Left kidney (tissue), 2 donors: ENCODE results near the gene PRSS33. TPM values are rescaled to one million over a fixed set of nuclear protein-coding genes. Genes with fewer than 3 reads are reported as not detected.

ENCODE experiments used
- DNase-seq: peaks from one replicate; pipeline ENCODE4 v3.0.0-alpha.2; 2013
- polyA plus RNA-seq: library from polyadenylated mRNA; unstranded; fragments of 120-200 nt; gene quantifications from one replicate; pipeline ENCODE4 v1.2.1, GENCODE V29; 2013; ENCODE audit not compliant: insufficient read length

The PRSS33 gene
- polyA plus RNA-seq, 1 donor = 0.20 TPM

GRCh38 chr16:2777231-2777902, 10.0 kb downstream of the PRSS33 start, which contains the start of gene ELOB:
ELOB (minus strand) TSS chr16:2777280; CDS start chr16:2777239, 41 bp downstream.
- DNase-seq = peak; percentile 88

DNA sequence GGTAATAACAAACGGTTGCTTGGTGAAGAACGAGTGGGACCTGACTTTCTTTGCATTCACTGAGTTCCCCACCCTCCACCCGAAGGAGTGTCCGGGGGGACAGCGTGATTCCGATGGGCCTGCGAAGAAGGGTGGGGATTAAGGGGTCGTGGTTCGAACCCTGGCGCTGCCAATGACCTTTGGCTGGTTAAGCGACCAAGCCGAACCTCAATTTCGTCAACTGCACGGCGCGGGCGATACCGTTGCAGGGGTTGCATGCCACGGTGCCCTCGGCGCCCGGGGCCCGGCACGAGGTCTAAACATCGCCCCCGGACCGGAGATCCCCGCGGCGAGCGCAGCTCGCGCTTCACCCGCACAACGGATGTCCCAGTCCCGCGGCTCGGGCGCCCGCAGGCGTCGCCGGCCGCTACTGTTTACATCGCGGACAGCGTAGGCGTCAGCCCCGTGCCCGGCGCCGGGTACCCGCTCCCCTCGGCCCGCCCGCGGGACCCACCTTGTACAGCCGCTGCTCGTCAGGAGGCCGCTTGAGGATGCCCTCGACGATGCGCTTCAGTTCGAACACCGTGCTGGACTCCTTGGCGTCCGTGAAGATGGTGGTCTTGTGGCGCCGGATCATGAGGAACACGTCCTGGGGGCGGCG, 10.7 kb downstream of the PRSS33 start:
- DNase-seq = no peak

DNA sequence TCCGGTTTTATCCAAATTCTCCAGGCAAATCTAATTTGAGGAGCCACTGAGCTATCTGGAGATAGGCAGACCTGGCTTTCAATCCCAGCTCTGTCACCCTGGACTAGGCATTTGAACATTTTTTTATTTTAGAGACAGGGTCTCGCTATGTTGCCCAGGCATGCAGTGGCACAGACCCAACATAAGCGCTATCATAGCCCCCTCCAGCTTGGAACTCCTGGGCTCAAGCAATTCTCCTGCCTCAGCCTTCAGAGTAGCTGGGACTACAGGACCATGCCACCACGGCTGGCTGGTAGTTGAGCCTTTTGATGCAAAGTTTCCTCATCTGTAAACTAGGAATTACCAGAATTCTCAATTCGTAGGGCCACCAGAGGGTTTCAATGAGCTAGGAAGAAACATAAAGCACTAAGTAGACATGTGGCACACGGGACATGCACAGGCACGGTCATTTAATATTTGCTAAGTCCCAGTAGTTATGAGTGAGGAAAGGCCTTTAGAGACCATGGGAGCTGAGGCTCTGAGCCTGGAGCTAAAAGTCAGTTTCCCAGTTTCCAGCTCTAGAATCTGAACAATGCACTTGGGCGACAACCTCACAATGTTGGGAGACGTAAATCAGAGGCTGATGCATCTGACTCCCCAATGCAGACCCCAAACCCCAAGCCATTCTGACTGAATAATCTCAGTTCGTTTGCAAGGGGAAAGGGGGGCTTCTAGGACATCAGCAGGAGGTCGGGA, 11.4 kb downstream of the PRSS33 start:
- DNase-seq = no peak

DNA sequence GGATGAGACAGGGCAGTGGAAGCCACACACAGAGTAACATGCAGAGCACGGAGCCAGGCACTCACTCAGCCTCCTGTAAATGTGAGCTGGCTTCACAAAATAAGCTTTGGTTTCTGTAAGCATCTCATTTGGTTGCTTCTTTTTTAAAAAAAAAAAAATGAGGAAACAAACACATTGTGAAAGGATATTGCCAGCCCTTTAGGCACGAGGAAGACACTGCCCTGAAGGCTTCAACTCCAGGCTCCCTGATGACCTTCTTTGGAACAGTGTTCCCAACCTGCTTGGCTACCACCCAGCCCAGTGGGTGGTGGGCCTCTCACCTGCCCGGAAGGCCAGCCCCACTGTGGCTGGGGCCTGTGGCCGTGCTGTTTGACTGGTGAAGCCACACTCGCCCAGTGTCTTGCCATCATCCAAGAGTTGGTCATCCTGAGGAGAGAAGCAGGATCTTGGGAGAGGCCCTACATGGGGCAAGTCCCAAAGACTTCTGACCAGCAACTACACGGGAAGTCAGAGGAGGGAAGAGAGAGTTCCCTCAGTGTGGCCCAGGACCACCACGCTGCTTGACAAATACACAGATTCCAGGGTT, 12.1 kb downstream of the PRSS33 start:
- DNase-seq = no peak

GRCh38 chr16:2774161-2774891, 13.0 kb downstream of the PRSS33 start:
- no peak for DNase-seq

DNA sequence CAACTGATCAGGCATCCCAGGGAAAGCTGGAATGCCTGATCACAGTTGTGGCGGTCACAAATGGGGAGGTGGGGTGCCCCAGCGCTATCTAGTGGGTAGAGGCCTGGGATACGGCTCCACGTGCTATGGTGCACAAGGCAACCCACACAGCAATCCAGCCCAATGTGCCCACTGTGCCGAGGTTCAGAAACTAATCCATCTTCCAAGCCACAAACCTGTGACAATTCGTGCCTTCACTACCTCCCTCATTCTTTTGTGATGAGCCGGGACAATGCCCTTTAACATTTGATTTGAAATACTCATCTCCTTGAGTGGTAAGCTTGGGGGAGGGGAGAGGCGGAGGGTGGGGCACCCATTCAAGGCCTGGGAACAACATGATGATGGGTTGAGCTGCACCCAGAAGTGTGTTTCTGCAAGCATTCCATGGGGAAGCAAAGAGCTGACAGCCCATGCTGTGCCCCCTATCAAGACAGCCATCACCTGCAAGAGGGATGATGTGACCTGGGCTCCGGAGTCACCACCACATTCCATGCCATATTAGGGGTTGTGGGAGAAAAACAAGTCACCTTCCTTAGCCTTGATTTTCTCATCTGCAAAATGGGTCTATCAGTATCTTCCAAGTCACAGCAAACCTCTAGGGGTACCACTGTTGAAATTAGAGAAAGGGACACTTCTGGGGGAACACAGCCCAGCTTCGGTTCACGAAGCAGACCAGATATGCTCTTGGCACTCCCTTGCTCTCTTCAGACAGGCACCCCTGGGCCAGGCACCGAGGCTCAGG, 14.0 kb downstream of the PRSS33 start:
- no peak for DNase-seq

DNA sequence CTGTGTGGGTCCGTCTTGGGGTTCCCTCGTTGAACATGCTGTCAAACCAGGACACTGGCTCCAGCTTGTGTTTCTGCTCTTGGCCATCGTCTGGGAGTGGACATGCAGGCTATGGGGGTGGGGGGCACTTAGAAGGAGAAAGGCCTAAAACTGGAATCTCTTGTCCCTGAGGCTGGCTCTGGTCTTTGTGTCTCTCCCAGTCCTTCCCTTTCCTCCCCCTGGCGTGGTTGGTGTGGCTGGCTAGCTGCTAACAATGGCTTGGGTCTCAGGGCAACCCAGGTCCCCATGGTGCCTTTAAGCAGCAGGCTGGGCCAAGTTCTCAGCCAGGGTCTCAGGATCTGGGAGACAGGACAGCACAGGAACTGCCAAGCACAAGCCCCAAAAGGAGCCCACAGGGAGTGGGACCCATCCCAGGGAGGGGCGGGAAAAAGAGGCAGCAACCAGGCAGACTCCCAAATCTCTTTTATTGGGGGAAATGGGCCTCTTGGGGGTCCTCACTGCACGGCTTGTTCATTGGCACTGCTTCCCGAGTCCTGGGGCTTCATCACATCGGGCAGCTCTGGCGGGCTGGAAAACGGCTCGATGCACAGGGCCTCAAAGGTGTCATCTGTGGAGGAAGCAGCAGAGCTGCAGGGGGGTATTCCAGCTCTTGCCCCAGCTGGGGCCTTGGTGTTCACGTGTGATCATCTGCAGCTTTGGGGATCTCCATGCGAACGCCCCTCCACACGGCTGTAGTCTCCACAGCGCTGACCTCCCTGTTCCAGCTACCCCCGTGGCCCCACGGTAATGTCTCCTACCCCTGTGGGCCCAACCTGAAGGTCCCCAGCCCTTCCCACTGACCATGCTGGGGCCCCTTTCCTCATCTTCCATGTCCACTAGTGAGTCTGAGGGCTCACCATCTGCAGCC, 15.6 kb downstream of the PRSS33 start:
- DNase-seq = no peak

DNA sequence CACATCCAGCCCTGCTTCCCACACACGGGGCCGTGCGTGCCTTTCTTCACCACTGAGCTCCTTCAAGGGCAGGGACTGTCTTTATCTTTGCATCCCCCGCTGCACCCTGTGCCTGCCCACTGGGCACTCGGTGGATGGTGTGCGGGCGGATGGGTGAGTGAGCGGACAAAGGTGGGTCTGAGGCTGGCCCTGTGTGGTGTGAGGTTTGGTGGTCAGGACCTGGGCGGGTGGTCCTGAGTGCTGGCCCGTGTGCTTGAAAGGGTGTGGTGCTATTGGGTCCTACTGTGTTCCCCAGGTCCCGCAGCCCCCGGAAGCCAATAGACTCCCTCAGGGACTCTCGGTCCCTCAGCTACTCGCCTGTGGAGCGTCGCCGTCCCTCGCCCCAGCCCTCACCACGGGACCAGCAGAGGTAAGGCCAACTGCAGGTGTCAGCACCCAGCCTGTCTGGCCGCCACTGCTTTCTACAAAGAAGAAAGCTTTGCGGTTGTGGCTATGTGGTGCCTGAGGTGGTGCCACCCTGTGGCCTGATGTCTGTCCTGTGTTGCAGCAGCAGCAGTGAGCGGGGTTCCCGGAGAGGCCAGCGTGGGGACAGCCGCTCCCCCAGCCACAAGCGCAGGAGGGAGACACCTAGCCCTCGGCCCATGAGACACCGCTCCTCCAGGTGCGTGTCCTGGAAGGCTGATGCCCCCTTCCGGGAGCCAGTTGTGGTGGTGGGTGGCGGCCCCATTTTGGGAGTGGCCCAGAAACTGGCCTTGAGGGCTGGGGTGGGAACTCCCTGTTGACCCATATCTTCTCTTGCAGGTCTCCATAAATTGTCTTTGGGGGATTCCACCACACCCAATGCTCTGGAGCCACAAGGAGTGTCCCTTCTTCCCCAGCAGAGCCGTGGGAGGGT, 17.1 kb downstream of the PRSS33 start:
- DNase-seq = no peak

DNA sequence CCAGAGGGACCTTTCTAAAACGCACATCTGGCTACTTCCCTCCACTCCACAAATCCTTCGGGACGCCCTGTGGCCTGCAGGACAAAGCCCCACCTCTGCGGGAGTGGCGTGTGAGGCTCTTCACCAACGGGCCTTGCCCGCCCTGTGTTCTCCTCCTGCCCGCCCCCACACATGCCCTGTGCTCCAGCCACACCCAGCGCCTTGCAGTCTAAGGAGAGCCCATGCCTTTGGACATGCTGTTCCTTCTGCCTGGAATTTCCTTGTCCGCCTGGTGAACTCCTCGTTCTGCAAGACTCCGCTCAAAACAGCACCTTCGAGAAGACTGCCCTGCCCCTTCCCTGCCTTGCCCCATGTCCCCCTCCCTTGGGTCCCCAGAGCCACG, 17.7 kb downstream of the PRSS33 start:
- no peak for DNase-seq

GRCh38 chr16:2769100-2769529, 18.2 kb downstream of the PRSS33 start:
- no peak for DNase-seq

DNA sequence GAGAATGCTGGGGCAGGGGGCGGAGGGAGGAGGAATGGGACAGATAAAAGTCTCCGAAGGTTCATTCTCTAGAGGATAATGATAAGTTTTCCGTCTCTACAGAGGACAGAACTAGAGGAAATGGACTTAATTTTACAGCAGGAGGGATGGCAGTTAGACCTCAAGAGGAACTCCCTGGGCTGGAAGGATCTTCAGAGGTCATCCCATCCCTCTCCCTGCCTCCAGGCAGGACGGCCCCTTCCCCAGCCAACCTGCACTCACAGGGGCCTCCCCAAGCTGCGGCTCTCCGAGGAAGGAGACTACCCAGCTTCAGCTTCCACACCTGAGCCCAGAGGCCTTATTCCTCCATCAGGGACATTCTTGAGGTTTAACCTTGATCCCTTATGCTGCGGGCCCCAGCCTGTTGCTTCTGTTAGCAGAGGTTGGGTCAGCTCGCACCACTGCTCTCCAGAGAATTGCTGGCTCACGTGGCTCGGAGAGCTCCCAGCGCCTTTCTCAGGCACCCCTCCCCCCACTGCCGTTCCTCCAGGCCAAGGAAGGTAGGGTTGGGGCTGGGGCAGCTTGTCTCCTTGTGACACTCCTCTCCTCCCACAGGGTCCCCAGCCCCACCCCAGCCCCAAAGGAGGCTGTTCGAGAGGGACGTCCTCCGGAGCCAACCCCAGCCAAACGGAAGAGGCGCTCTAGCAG, 18.8 kb downstream of the PRSS33 start:
- no peak for DNase-seq

DNA sequence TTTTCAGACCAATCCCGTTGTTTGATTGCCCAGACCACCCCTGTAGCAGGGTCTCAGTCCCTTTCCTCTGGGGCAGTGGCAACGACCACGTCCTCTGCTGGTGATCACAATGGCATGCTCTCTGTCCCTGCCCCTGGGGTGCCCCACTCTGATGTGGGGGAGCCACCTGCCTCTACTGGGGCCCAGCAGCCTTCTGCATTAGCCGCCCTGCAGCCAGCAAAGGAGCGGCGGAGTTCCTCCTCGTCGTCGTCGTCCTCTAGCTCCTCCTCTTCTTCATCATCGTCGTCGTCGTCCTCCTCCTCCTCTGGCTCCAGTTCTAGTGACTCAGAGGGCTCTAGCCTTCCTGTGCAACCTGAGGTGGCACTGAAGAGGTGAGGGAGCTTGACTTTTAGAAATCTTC, 19.5 kb downstream of the PRSS33 start:
- DNase-seq = no peak

GRCh38 chr16:2767140-2767731, 20.1 kb downstream of the PRSS33 start:
- no peak for DNase-seq

DNA sequence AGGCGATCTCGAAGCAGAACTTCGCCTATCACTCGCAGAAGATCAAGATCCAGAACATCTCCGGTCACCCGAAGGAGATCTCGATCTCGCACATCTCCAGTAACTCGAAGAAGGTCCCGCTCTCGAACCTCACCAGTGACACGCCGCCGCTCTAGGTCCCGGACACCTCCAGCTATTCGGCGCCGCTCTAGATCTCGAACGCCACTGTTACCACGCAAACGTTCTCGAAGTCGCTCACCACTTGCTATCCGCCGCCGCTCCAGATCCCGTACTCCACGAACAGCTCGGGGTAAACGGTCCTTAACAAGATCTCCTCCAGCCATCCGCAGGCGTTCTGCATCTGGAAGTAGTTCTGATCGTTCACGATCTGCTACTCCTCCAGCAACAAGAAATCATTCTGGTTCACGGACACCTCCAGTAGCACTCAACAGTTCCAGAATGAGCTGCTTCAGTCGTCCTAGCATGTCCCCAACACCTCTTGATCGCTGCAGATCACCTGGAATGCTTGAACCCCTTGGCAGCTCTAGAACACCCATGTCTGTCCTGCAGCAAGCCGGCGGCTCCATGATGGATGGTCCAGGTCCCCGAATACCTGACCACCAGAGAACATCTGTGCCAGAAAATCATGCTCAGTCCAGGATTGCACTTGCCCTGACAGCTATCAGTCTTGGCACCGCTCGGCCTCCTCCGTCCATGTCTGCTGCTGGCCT, 20.8 kb downstream of the PRSS33 start:
- DNase-seq = no peak

GRCh38 chr16:2765462-2766404, 21.6 kb downstream of the PRSS33 start:
- DNase-seq = no peak

GRCh38 chr16:2764718-2765117, 22.6 kb downstream of the PRSS33 start:
- DNase-seq = no peak
